Activated T-helper 1 cell treated with anti-CD3 and anti-CD28 coated beads, Interleukin-2, amount 50 U/mL, for 16 hours (primary cell): ENCODE results near the gene OLFML2A.
"Not testable (repeated sequence)": the region's sequence is repeated elsewhere in the genome, so short reads cannot be mapped to it uniquely, and the experiment has no call there.

ENCODE experiments used
- DNase-seq, 2 donors: peaks; one replicate each; pipeline ENCODE4 v3.0.0-alpha.2; 2020; ENCODE audit warnings: low read depth in 1 of 2, low spot score in 1 of 2

OLFML2A gene

GRCh38 chr9:124818431-124819281 lies 41.7 kb downstream of the OLFML2A start:
- no peak for DNase-seq

- no peak for DNase-seq
Observed at GRCh38 chr9:124820698-124821623, 44.0 kb downstream of the OLFML2A start.

GRCh38 chr9:124828489-124829333 lies 51.8 kb downstream of the OLFML2A start:
- no peak for DNase-seq

- DNase-seq: no peak
Observed at GRCh38 chr9:124829334-124829669, 52.4 kb downstream of the OLFML2A start.

- no peak for DNase-seq
Observed at GRCh38 chr9:124830593-124830992, 53.7 kb downstream of the OLFML2A start.

GRCh38 chr9:124831642-124832364 lies 54.9 kb downstream of the OLFML2A start:
- no peak for DNase-seq

- no peak for DNase-seq
Observed at GRCh38 chr9:124834591-124834990, 57.7 kb downstream of the OLFML2A start.

GRCh38 chr9:124835026-124835557 lies 58.2 kb downstream of the OLFML2A start:
- no peak for DNase-seq

GRCh38 chr9:124838132-124838531 lies 61.2 kb downstream of the OLFML2A start:
- DNase-seq: not testable (repeated sequence)

- DNase-seq: not testable (repeated sequence)
Observed at GRCh38 chr9:124838567-124839275, 61.8 kb downstream of the OLFML2A start.

GRCh38 chr9:124839612-124840299 lies 62.8 kb downstream of the OLFML2A start:
- DNase-seq: no peak

- no peak for DNase-seq
Observed at GRCh38 chr9:124840300-124840833, 63.4 kb downstream of the OLFML2A start.

GRCh38 chr9:124841075-124841821 lies 64.3 kb downstream of the OLFML2A start:
- no peak for DNase-seq

GRCh38 chr9:124843456-124844034 lies 66.6 kb downstream of the OLFML2A start:
- no peak for DNase-seq

- DNase-seq: no peak
Observed at GRCh38 chr9:124844291-124844690, 67.4 kb downstream of the OLFML2A start.

GRCh38 chr9:124846467-124846866 lies 69.5 kb downstream of the OLFML2A start:
- not testable (repeated sequence) for DNase-seq

- DNase-seq: no peak
Observed at GRCh38 chr9:124846969-124847368, 70.0 kb downstream of the OLFML2A start.

- DNase-seq: no peak
Observed at GRCh38 chr9:124849801-124850200, 72.9 kb downstream of the OLFML2A start.
